SK-N-SH treated with all-trans-retinoic acid at 6 μM for 48 hours (cell line): Measurements from ENCODE around the gene SCAMP1.

Experiments
- ATAC-seq: fragments of 200-7000 bp; cut with Tn5 transposase; 3 replicates; pipeline ENCODE4 v1.9.1; 2020; ENCODE audit warnings: mild to moderate bottlenecking, moderate library complexity
- ARNTL ChIP-seq: fragments of 450-650 bp; formaldehyde crosslinking; IDR thresholded peaks from 2 replicates; pipeline ENCODE4 v1.5.0; 2020; ENCODE audit warnings: low read depth, mild to moderate bottlenecking, moderate library complexity, borderline replicate concordance
- CREB5 ChIP-seq: fragments of 250-450 bp; sonication (Bioruptor Pico); IDR thresholded peaks from 2 replicates; pipeline ENCODE4 v1.5.1; 2020; ENCODE audit warnings: low read depth, mild to moderate bottlenecking, moderate library complexity
- CSDC2 ChIP-seq: fragments of 250-450 bp; sonication (Bioruptor Pico); IDR thresholded peaks from 2 replicates; pipeline ENCODE4 v1.5.0; 2020; ENCODE audit warnings: mild to moderate bottlenecking, moderate library complexity
- ESRRG ChIP-seq: fragments of 250-450 bp; sonication (Bioruptor Pico); IDR thresholded peaks from 2 replicates; pipeline ENCODE4 v1.6.1; 2021; ENCODE audit warnings: mild to moderate bottlenecking
- GLIS3 ChIP-seq: fragments of 250-450 bp; sonication (Bioruptor Pico); IDR thresholded peaks from 2 replicates; pipeline ENCODE4 v1.5.0; 2020; ENCODE audit warnings: mild to moderate bottlenecking, moderate library complexity
- ISL1 ChIP-seq: fragments of 250-450 bp; sonication (Bioruptor Pico); IDR thresholded peaks from 2 replicates; pipeline ENCODE4 v2.1.2; 2022; ENCODE audit warnings: mild to moderate bottlenecking, moderate library complexity
- OSR1 ChIP-seq: fragments of 250-450 bp; sonication (Bioruptor Pico); IDR thresholded peaks from 2 replicates; pipeline ENCODE4 v1.8.0; 2022; ENCODE audit warnings: moderate library complexity, mild to moderate bottlenecking, inconsistent platforms
- PATZ1 ChIP-seq: fragments of 250-450 bp; sonication (Bioruptor Pico); IDR thresholded peaks from 2 replicates; pipeline ENCODE4 v1.8.0; 2020; ENCODE audit warnings: mild to moderate bottlenecking, moderate library complexity, borderline replicate concordance
- POU6F1 ChIP-seq: fragments of 250-450 bp; sonication (Bioruptor Pico); IDR thresholded peaks from 2 replicates; pipeline ENCODE4 v1.8.0; 2021; ENCODE audit warnings: low read depth, mild to moderate bottlenecking, moderate library complexity, borderline replicate concordance
- PPARA ChIP-seq: fragments of 250-450 bp; sonication (Bioruptor Pico); IDR thresholded peaks from 2 replicates; pipeline ENCODE4 v1.5.0; 2020; ENCODE audit warnings: mild to moderate bottlenecking, borderline replicate concordance
- RARB ChIP-seq: fragments of 250-450 bp; sonication (Bioruptor Pico); IDR thresholded peaks from 2 replicates; pipeline ENCODE4 v1.8.0; 2021; ENCODE audit warnings: mild to moderate bottlenecking, moderate library complexity
- SNAI2 ChIP-seq: fragments of 250-450 bp; sonication (Bioruptor Pico); IDR thresholded peaks from 2 replicates; pipeline ENCODE4 v1.5.0; 2020; ENCODE audit warnings: mild to moderate bottlenecking, moderate library complexity
- TCF4 ChIP-seq: fragments of 250-450 bp; sonication (Bioruptor Pico); IDR thresholded peaks from 2 replicates; pipeline ENCODE4 v1.8.0; 2021; ENCODE audit warnings: mild to moderate bottlenecking, moderate library complexity, borderline replicate concordance
- TOX ChIP-seq: fragments of 250-450 bp; sonication (Bioruptor Pico); IDR thresholded peaks from 2 replicates; pipeline ENCODE4 v1.8.0; 2021; ENCODE audit warnings: mild to moderate bottlenecking, moderate library complexity, borderline replicate concordance
- TSHZ2 ChIP-seq: fragments of 250-450 bp; sonication (Bioruptor Pico); IDR thresholded peaks from 2 replicates; pipeline ENCODE4 v1.5.0; 2020; ENCODE audit warnings: mild to moderate bottlenecking, moderate library complexity
- ZFP3 ChIP-seq: fragments of 250-450 bp; sonication (Bioruptor Pico); IDR thresholded peaks from 2 replicates; pipeline ENCODE4 v1.5.0; 2020; ENCODE audit warnings: mild to moderate bottlenecking, moderate library complexity
- ZFP30 ChIP-seq: fragments of 450-650 bp; formaldehyde crosslinking; IDR thresholded peaks from 2 replicates; pipeline ENCODE4 v1.5.0; 2022; ENCODE audit warnings: mild to moderate bottlenecking, moderate library complexity
- ZNF70 ChIP-seq: fragments of 450-650 bp; formaldehyde crosslinking; IDR thresholded peaks from 2 replicates; pipeline ENCODE4 v1.5.0; 2020; ENCODE audit warnings: mild to moderate bottlenecking, moderate library complexity
- ZNF8 ChIP-seq: fragments of 450-650 bp; formaldehyde crosslinking; IDR thresholded peaks from 2 replicates; pipeline ENCODE4 v1.5.0; 2020; ENCODE audit warnings: mild to moderate bottlenecking, moderate library complexity
- TF ChIP-seq, protein P1 (sequence below): fragments of 250-450 bp; sonication (Bioruptor Pico); IDR thresholded peaks from 2 replicates; pipeline ENCODE4 v1.5.1; 2021; ENCODE audit warnings: mild to moderate bottlenecking, moderate library complexity

SCAMP1 gene

GRCh38 chr5:78420548-78420947 is 60.1 kb downstream of the SCAMP1 start (continued):
- TF ChIP-seq, protein P1, sequence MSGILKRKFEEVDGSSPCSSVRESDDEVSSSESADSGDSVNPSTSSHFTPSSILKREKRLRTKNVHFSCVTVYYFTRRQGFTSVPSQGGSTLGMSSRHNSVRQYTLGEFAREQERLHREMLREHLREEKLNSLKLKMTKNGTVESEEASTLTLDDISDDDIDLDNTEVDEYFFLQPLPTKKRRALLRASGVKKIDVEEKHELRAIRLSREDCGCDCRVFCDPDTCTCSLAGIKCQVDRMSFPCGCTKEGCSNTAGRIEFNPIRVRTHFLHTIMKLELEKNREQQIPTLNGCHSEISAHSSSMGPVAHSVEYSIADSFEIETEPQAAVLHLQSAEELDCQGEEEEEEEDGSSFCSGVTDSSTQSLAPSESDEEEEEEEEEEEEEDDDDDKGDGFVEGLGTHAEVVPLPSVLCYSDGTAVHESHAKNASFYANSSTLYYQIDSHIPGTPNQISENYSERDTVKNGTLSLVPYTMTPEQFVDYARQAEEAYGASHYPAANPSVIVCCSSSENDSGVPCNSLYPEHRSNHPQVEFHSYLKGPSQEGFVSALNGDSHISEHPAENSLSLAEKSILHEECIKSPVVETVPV, result no peak
- no peak for TF ChIP-seq PPARA (CRISPR knock-in tag)

DNA sequence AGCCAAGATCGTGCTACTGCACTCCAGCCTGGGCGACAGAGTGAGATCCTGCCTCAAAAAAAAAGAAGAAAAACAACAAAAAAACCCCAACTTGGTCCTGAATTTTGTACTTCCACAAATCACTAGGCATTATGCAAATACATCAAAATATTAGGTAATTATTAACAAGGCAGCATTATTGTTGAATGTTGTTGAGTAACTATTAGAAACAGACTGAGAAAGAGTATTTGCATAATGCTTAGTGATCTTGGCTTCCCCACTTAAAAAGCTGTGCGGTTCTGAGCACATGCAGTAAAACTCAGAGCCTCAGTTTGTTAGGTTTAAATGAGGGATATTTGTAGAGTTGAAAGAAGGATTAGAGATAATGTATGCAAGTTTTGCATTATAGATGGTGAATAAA is 64.2 kb downstream of the SCAMP1 start:
- no peak for TF ChIP-seq ZNF8 (CRISPR knock-in tag)
- no peak for TF ChIP-seq POU6F1
- no peak for TF ChIP-seq ARNTL (CRISPR knock-in tag)
- no peak for TF ChIP-seq CREB5 (CRISPR knock-in tag)
- ATAC-seq, result no peak

DNA sequence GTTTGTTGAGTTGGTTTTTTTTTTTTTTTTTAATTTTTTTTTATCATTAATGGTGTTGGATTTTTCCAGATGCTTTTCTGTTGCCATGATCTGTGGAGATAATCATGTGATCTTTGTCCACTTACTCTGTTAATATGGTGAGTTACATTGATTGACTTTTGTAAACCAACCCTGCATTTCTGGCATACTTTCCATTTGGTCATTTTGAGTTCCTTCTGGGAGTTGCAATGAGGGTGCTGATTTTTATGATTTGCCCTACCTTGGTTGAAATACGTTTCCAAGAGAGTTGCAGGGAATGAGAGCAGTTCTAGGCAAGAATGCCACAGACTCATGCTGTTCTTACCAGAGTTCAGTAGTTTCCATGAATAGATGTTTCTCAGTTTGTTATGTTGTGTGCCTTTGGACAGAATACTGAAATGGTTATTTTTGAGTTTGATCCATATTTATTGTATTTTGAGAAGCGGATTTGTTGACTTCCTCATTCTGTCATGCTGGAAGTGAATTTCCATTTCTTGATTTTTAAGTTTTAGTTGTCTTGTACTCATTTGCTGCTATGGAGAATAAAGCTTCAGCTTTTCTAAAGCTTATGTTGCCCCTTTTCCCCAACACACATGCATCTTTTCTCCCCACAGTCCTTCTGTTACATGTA is 69.0 kb downstream of the SCAMP1 start:
- ATAC-seq, result no peak
- TF ChIP-seq PPARA (CRISPR knock-in tag) (no peak), ZFP30 (CRISPR knock-in tag) (no peak), ISL1 (no peak), RARB (CRISPR knock-in tag) (no peak), TOX (CRISPR knock-in tag) (no peak), POU6F1 (no peak), CSDC2 (CRISPR knock-in tag) (no peak), OSR1 (CRISPR knock-in tag) (no peak), TSHZ2 (CRISPR knock-in tag) (no peak), ZNF8 (CRISPR knock-in tag) (no peak), ARNTL (CRISPR knock-in tag) (no peak), ESRRG (no peak), ZNF70 (CRISPR knock-in tag) (no peak), PATZ1 (no peak), TCF4 (CRISPR knock-in tag) (no peak), GLIS3 (no peak), ZFP3 (no peak), CREB5 (CRISPR knock-in tag) (no peak), SNAI2 (CRISPR knock-in tag) (no peak)
- TF ChIP-seq, protein P1, result no peak
